ENCODE data around the gene UGGT2.

- TF ChIP-seq MYC (IDR thresholded peaks at IDR 0.05; ENCODE audit: borderline replicate concordance, low read length) (no peak), CTCF (IDR thresholded peaks at IDR 0.05) (no peak), EP300 (IDR thresholded peaks at IDR 0.05) (no peak)
These were observed 27.9 kb downstream of the UGGT2 start for GRCh38 chr13:96025283-96025682.

Measured in A549 (cell line).